HUES6 (cell line): ENCODE data around the gene LOXL3.

ENCODE experiments used
- H3K27ac ChIP-seq: 2 replicates; pipeline ENCODE4 v1.7.0; 2013; ENCODE audit warnings: low read depth, mild to moderate bottlenecking, low read length, inconsistent platforms
- H3K27me3 ChIP-seq: 2 replicates; pipeline ENCODE4 v1.6.1; 2013; ENCODE audit warnings: low read length; ENCODE audit not compliant: control insufficient read depth, insufficient read depth
- H3K36me3 ChIP-seq: 2 replicates; pipeline ENCODE4 v1.6.1; 2013; ENCODE audit warnings: low read length; ENCODE audit not compliant: control insufficient read depth, insufficient read depth
- H3K4me1 ChIP-seq: 2 replicates; pipeline ENCODE4 v1.6.1; 2013; ENCODE audit warnings: low read length; ENCODE audit not compliant: control insufficient read depth, insufficient read depth
- H3K4me3 ChIP-seq: 2 replicates; pipeline ENCODE4 v1.5.1; 2013; ENCODE audit warnings: low read depth, low read length
- H3K9ac ChIP-seq: one replicate; pipeline ENCODE4 v1.6.1; 2013; ENCODE audit warnings: mild to moderate bottlenecking, low read length
- H3K9me3 ChIP-seq: 2 replicates; pipeline ENCODE4 v1.6.1; 2013; ENCODE audit warnings: low read depth, low read length; ENCODE audit not compliant: control insufficient read depth, insufficient read depth

The LOXL3 gene

GRCh38 chr2:74534411-74534810 is 19.3 kb downstream of the LOXL3 start:
- no peak overlapping the region for H3K9ac ChIP-seq
- H3K4me1 ChIP-seq = peaks cover 5% of the 10 kb centered on the region; the same call in 1 of the 2 replicates
- H3K27ac ChIP-seq = no peak overlapping the region
- no peaks in the 10 kb centered on the region for H3K9me3 ChIP-seq
- no peaks in the 10 kb centered on the region for H3K27me3 ChIP-seq
- H3K4me3 ChIP-seq = no peak overlapping the region
- peaks cover 32% of the 10 kb centered on the region for H3K36me3 ChIP-seq

- H3K9ac ChIP-seq = no peak overlapping the region
- H3K27me3 ChIP-seq = no peaks in the 10 kb centered on the region
- H3K4me1 ChIP-seq = peaks cover 8% of the 10 kb centered on the region; the same call in 1 of the 2 replicates
- no peak overlapping the region for H3K27ac ChIP-seq
- H3K36me3 ChIP-seq = peaks cover 32% of the 10 kb centered on the region
- no peak overlapping the region for H3K4me3 ChIP-seq
- H3K9me3 ChIP-seq = no peaks in the 10 kb centered on the region
Observed at GRCh38 chr2:74533464-74533863, 20.3 kb downstream of the LOXL3 start.

- no peak overlapping the region for H3K4me3 ChIP-seq
- no peak overlapping the region for H3K27ac ChIP-seq
- no peaks in the 10 kb centered on the region for H3K9me3 ChIP-seq
Observed at GRCh38 chr2:74532222-74532621, 21.5 kb downstream of the LOXL3 start.

GRCh38 chr2:74531666-74532065 is 22.1 kb downstream of the LOXL3 start:
- no peaks in the 10 kb centered on the region for H3K27me3 ChIP-seq
- H3K9me3 ChIP-seq = no peaks in the 10 kb centered on the region
- H3K4me3 ChIP-seq = no peak overlapping the region
- no peak overlapping the region for H3K9ac ChIP-seq
- peaks cover 49% of the 10 kb centered on the region for H3K36me3 ChIP-seq
- peaks cover 9% of the 10 kb centered on the region; the same call in 1 of the 2 replicates for H3K4me1 ChIP-seq
- H3K27ac ChIP-seq = no peak overlapping the region

More at GRCh38 chr2:74532222-74532621, 21.5 kb downstream of the LOXL3 start:
- no peaks in the 10 kb centered on the region for H3K27me3 ChIP-seq
- H3K9ac ChIP-seq = no peak overlapping the region
- peaks cover 44% of the 10 kb centered on the region for H3K36me3 ChIP-seq
- peaks cover 9% of the 10 kb centered on the region; the same call in 1 of the 2 replicates for H3K4me1 ChIP-seq

- Histone ChIP-seq H3K27ac (no peak overlapping the region; the same call in 1 of the 2 replicates), H3K9me3 (no peaks in the 10 kb centered on the region), H3K36me3 (peaks cover 58% of the 10 kb centered on the region)
Observed at GRCh38 chr2:74530239-74531187, 23.2 kb downstream of the LOXL3 start.

GRCh38 chr2:74529357-74530238 is 24.1 kb downstream of the LOXL3 start, which contains the start of the genes AUP1 and HTRA2:
TSS of gene AUP1 (minus strand) at chr2:74529706. CDS start at chr2:74529629, 77 bp downstream.
TSS of gene HTRA2 (plus strand) at chr2:74529933. CDS start at chr2:74530007, 74 bp downstream.
- no peaks in the 10 kb centered on the region for H3K27me3 ChIP-seq
- peak within 1 kb of the TSS; percentile 97 for H3K9ac ChIP-seq
- H3K4me3 ChIP-seq = peak within 1 kb of the TSS; percentile 99
- peaks cover 57% of the 10 kb centered on the region for H3K36me3 ChIP-seq
- H3K4me1 ChIP-seq = peaks cover 12% of the 10 kb centered on the region
- no peaks in the 10 kb centered on the region for H3K9me3 ChIP-seq
- H3K27ac ChIP-seq = peak within 1 kb of the TSS; percentile 90

More at GRCh38 chr2:74530239-74531187, 23.2 kb downstream of the LOXL3 start:
- H3K9ac ChIP-seq = peak overlapping the region; percentile 62
- H3K4me1 ChIP-seq = peaks cover 12% of the 10 kb centered on the region
- H3K4me3 ChIP-seq = peak overlapping the region; percentile 99
- H3K27me3 ChIP-seq = no peaks in the 10 kb centered on the region

GRCh38 chr2:74528600-74529356 is 25.0 kb downstream of the LOXL3 start:
- peaks cover 12% of the 10 kb centered on the region for H3K4me1 ChIP-seq
- peak overlapping the region; percentile 97 for H3K9ac ChIP-seq
- H3K9me3 ChIP-seq = no peaks in the 10 kb centered on the region
- peaks cover 50% of the 10 kb centered on the region for H3K36me3 ChIP-seq
- peak overlapping the region; percentile 90 for H3K27ac ChIP-seq
- peak overlapping the region; percentile 99 for H3K4me3 ChIP-seq
- no peaks in the 10 kb centered on the region for H3K27me3 ChIP-seq

- Histone ChIP-seq H3K27ac (no peak overlapping the region), H3K36me3 (peaks cover 41% of the 10 kb centered on the region), H3K27me3 (peaks cover 6% of the 10 kb centered on the region; the same call in 1 of the 2 replicates), H3K4me3 (no peak overlapping the region), H3K9ac (no peak overlapping the region), H3K9me3 (no peaks in the 10 kb centered on the region), H3K4me1 (peaks cover 12% of the 10 kb centered on the region)
Observed at GRCh38 chr2:74527741-74528140, 26.0 kb downstream of the LOXL3 start.

- no peak overlapping the region for H3K4me3 ChIP-seq
- H3K4me1 ChIP-seq = peaks cover 12% of the 10 kb centered on the region
- H3K9me3 ChIP-seq = no peaks in the 10 kb centered on the region
- H3K27me3 ChIP-seq = peaks cover 16% of the 10 kb centered on the region; the same call in 1 of the 2 replicates
- H3K36me3 ChIP-seq = peaks cover 31% of the 10 kb centered on the region
- H3K27ac ChIP-seq = no peak overlapping the region
- H3K9ac ChIP-seq = no peak overlapping the region
Observed at GRCh38 chr2:74526649-74527230, 27.0 kb downstream of the LOXL3 start.
